Astrocyte of the cerebellum (primary cell): ENCODE measurements around the gene HMCES.

Experiments
- DNase-seq: peaks from one replicate; pipeline ENCODE4 v3.0.0-alpha.2; 2011; ENCODE audit warnings: low read depth
- H3K4me3 ChIP-seq: 2 replicates; pipeline ENCODE4 v1.5.1; 2011; ENCODE audit warnings: mild to moderate bottlenecking, low read depth, low read length, moderate library complexity
- in situ Hi-C: cut with HindIII; loops from 2 replicates; pipeline ENCODE4 v1.10.0; 2017; ENCODE audit warnings: low sequenced_read_pairs
- TF ChIP-seq, protein P1 (sequence below): IDR thresholded peaks from 2 replicates; pipeline ENCODE4 v1.5.1; 2012; ENCODE audit warnings: low read length, low read depth, moderate library complexity, mild to moderate bottlenecking; ENCODE audit errors: missing control alignments

Gene HMCES

DNA sequence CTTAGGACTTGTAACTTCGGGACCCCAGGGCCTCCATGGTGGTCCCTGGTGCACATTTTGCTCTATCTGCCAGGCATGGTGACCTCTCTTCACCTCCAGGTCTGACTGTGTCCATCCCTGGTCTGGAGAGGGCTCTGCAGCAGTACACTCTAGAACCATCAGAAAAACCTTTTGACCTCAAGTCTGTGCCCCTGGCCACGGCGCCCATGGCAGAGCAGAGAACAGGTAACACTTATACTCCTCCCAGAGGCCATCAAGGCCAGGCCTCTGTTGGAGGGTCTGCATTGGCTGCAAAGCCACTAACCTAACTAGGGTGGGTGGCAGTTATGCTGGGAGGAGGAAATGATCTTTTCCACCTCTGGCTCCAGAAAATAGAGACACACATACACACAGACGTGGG is 10.3 kb upstream of the HMCES start:
- TF ChIP-seq, protein P1, sequence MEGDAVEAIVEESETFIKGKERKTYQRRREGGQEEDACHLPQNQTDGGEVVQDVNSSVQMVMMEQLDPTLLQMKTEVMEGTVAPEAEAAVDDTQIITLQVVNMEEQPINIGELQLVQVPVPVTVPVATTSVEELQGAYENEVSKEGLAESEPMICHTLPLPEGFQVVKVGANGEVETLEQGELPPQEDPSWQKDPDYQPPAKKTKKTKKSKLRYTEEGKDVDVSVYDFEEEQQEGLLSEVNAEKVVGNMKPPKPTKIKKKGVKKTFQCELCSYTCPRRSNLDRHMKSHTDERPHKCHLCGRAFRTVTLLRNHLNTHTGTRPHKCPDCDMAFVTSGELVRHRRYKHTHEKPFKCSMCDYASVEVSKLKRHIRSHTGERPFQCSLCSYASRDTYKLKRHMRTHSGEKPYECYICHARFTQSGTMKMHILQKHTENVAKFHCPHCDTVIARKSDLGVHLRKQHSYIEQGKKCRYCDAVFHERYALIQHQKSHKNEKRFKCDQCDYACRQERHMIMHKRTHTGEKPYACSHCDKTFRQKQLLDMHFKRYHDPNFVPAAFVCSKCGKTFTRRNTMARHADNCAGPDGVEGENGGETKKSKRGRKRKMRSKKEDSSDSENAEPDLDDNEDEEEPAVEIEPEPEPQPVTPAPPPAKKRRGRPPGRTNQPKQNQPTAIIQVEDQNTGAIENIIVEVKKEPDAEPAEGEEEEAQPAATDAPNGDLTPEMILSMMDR: no peak
- H3K4me3 ChIP-seq: no peak overlapping the region
- in situ Hi-C loops: no loop called here
- no peak for DNase-seq

DNA sequence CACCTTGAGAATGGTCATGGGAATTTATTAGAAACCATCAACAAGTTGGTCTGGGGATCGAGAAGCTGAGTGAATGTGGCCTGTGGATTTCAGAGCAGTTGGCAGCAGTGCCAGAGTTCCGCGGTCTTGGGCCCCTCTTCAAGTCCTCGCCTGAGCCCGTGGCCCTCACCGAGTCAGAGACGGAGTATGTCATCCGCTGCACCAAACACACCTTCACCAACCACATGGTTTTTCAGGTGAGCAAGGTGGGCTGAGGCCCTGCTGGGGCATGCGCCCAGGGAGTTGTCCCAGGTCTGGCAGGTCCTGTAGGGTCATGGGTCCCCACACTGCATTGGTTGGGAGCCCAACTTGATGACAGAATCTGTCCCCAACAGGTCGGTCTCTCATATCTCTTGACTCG is 7.0 kb upstream of the HMCES start:
- in situ Hi-C loops: no loop called here
- H3K4me3 ChIP-seq: no peak overlapping the region
- TF ChIP-seq, protein P1: no peak
- no peak for DNase-seq

DNA sequence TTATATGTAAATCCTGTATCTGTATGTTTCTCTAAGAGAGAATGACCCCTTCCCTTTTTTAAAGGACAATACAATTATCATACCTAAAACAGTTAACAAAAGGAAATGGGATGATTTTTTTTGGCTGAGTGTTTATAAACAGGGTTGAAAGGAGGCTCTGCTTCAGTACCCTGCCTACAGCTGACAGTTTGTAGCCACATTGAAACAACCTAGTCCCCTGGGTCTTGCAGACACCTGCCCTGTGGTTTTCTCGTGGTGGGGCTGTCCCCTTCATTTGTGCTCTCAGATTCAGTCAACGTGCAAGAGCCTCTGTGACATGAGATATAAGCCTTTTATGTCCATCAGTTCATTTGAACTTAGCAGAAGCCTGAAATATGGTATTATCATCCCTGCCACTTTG is 2.3 kb upstream of the HMCES start:
- TF ChIP-seq, protein P1: no peak
- no peak overlapping the region for H3K4me3 ChIP-seq
- no peak for DNase-seq
- in situ Hi-C loops: no loop called here

DNA sequence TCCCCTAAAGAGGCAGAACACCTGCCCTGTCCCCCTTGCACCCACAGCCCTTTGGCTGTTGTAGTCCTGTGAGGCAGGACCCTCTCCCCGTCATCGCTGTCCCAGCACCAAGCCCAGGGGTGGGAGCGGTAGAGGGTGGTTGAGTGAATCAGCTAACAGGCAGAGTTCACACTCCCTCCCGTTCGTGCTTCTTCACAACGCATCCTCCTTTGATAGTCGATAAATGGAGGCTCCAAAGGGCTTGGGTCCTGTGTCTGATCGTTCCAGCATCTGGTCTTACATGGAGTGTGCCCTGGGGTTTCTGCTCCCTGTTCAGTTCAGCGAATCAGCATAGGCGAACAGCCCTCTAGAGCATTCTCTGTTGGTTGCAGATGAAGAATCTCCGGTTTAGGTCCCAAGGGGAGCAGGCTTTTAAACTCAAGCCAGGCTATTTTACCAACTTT is 820 bp upstream of the HMCES start:
- no peak for DNase-seq
- H3K4me3 ChIP-seq: no peak overlapping the region
- TF ChIP-seq, protein P1: no peak
- in situ Hi-C loops: no loop called here

DNA sequence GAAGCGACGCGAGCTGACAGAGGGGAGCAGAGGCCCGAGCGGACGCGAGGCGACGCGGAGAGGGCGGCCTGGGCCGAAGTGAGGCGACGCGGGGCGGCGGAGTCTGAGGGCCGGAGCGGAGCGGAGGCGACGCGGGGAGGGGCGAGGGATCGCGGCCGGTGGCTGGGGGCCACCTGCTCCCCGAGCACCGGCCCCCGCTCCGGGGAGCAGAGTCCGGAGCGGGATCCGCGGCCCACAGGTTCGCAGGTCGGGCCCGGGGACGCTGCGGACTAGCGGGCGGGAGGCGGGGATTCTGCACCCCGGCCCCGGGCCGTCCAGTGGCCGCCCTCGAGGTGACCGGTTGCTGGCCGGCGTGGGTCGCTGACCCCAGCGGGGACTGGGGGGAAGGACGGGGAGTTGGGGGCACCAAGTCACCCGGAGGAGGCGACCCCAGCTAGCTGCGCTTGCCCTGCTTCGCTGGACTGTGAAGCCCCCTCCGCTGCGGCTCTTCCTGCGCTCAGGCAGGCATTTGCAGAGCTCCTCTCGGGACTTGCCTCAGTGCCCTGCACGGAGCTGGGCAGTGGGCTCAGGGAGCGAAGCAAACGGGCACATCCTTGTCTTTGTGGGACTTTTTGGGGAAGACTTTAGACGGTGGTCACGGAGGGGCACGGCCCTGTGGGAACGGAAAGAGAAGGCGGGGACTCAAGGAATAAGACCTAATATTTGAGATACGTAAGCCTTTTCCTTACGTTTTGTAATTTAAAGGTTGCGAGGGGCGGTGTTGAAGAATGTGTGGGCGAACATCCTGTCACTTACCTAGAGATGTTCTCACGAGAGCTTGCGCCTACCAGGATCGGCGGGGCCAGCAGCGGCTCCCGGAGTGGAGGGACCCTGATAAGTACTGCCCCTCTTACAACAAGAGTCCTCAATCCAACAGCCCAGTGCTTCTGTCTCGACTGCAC is 566 bp downstream of the HMCES start:
- no peak for DNase-seq
- TF ChIP-seq, protein P1: no peak
- peak overlapping the region; percentile 86 for H3K4me3 ChIP-seq
- in situ Hi-C loops: no loop called here

DNA sequence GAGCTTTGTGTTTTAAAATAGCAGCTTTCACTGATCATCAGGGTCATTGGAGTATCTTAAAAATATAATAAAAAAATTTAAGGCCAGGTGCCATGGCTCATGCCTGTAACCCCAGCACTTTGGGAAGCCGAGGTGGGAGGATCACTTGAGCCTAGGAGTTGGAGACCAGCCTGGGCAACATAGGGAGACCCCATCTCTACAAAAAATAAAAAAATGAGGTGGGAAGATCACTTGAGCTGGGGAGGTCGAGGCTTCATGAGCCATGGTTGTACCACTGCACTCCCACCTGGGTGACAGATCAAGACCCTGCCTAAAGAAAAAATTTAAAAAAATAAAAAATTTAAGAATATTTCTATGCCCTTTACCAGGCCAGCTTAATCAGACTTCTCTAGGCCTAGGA is 1.5 kb downstream of the HMCES start:
- no peak for DNase-seq
- peak overlapping the region; percentile 86 for H3K4me3 ChIP-seq
- in situ Hi-C loops: no loop called here
- TF ChIP-seq, protein P1: no peak
